Fibroblast of skin of left biceps (primary cell): ENCODE data around the gene ITPKB.
A peak's percentile ranks its signal among the peaks of the same experiment; 100 is the strongest.

ENCODE experiments used
- DNase-seq, 2 experiments: peaks; one replicate each; pipeline ENCODE4 v3.0.0-alpha.2; 2013; ENCODE audit warnings: low read depth in 2 of 2

Gene ITPKB

DNA sequence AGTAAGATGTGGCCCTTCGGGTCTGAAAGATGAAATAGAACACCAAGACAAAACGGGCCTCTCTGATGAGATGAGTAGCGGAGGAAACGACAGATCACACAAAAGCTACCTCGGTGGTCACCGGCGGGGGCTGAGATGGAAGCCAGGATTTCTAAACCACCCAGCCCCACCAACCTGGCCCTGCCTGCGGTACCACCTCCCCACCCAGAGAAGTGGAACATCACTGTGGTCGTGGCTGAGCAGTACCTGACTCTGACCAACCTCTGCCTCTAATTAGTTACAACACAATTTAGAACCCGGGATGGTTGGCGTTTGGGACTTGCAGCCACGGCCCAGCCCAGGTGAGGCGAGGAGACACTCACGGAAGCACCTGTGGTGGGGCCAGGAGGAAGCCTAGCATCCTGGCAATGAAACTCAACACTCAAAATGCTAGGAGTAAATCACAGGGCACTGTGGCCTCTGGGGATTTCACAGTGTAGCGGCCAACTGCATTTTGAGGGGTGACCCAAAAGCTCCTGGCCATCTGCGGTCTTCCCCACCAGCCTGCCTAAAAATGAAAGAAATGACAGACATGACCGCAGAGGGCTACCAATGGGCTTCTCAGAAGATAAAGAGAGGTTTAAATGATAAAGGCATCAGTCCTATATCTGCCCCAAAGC lies 73.4 kb downstream of the ITPKB start:
- no peak for DNase-seq

DNA sequence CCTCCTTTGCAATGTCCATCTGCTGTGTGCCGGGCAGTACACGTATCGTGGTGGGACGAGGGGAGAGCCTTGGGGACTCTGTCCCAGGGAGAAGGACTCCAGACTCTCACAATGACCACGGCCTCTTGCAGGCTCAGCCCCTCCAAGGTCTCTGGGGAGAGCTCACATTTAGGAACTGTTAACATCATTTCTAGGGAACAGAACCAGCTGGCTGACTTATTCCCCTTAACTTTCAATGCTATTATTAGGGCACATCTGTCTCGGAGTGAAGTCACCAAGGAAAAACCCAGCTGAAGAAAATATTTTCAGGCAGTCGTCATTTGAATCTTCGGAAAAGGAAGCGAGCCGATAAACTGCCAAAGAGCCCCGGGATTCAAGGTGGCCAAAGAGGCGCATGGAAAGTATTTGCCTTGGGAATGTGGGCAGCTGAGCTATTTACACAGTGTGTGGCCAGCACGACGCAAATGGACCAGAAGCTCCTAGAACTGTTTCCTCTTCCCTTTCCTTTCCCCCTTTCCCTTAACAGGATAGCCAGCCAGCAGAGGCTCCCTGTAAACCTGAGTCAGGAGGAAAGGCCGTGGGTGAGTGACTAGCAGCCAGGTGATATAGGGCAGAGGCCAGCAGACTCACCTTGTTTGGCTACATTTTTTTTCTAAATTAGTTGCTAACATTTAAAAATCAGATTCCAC lies 74.5 kb downstream of the ITPKB start:
- DNase-seq = peak; percentile 74 to 75

DNA sequence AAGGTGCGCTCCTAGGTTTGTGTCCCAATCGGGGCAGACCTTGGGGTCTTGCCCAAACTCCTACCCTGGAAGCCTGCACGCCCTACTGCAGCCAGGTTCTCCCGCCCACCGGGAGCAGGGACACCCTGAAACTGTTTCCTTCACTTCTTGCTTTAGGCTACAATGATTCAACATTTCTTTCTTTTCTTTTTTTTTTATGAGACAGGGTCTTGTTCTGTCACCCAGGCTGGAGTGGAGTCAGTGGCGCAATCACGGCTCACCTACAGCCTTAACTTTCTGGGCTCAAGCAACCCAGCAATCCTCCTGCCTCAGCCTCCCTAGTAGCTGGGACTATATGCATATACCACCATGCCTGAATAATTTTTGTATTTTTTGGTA lies 75.8 kb downstream of the ITPKB start:
- no peak for DNase-seq

DNA sequence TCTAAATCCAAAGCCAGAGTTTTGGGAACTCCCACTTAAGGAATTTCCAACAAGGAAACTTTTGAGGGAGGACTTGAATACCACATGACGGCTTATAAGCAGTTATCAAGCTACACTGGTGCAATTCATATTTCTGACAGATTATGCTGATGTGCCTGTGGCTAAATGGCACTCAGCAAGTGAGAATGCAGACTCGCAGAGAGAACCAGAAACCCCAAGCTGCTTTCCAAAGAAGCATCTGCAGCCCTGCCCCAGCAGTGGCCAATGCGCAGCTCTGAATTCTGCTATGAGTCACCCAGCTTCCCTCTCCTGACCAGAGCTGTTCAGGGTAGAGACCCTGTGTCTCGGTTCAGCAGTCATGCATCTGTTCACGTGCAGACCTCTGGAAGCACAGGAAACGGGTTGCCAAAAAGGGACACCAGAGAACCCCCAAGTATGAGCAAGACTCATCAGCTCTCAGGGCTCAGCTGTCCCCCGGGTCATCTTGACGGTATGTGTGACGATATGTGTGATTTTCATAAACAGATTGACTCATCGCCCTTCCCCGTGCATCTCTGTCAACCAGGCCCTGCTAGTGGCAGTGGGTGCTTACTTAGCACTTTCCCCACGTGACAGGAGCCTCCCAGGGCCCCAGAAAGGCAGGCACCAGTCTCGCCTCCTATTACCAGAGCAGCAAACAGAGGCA lies 76.3 kb downstream of the ITPKB start:
- DNase-seq = peak; percentile 67 to 68

DNA sequence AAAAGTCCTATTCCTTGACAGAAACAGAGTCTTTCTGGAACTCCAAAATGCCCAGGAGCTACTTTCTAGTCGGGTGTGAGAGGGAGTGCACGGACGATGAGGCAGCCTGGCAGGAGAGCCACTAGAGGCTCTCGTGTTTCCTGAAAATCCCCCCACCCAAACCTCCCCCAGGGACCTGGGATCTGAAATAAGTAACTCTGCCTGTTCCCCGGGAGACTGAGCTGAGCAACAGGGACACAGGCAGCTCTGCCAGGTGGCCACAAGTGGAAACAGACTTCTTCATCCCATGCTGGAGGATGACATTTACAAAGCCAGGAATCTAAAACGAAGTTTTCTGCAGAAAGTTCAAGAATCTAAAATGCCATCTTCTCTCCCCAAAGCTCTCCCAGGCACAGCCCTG lies 77.1 kb downstream of the ITPKB start:
- DNase-seq = no peak

DNA sequence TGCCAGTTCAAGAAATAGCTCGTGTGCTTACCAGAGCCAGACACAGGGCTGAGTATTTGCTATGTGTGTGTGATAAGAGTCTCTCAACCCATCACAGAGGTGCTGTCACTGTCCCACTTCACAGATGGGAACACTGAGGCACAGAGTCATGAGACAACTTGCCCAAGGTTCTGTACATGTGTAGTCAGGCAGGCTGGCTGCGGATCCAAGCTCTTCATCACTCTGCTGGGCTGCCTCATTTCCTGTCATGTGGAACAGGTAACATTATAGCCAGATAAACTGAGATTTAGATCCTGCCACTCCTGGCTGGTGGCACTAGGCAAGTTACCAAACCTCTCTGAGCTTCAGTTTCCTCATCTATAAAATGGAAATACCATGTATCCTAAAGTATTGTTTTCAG lies 77.8 kb downstream of the ITPKB start:
- no peak for DNase-seq

DNA sequence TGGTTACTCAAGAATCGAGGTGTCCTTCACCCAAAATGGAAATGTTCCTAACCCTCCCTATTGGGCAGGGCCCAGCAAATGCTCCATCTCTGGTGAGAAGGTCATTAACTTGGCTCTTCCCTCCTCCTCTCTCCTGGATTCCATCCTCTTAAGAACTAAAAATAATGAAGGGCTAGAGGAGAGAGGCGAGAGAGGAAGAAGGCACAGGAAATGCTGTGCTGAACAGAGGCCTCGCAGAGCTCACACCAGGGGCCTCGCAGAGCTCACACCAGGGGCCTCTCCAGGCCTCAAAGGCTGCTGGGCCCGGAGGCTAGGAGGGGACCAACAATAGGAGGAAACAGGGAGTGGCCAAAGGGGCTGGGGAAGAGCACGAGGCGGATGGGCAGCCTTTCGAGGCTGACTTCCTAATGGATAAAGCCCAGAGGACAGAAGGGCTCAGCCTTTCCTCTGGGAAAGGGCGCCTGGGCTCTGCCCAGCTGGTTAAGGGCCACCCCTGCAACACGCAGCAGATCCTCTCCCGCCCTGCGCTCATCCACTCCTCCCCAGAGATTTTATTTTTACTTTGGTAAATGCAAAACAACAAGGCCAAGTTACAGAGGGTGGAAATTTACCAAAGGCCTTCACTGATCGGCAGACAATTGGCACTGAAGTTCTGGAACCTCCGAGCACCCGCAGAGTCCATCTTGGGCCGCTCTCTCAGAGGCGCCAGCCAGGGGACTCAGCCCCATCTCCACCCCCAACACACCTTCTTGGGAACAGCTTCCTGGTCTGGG lies 78.5 kb downstream of the ITPKB start:
- no peak for DNase-seq

DNA sequence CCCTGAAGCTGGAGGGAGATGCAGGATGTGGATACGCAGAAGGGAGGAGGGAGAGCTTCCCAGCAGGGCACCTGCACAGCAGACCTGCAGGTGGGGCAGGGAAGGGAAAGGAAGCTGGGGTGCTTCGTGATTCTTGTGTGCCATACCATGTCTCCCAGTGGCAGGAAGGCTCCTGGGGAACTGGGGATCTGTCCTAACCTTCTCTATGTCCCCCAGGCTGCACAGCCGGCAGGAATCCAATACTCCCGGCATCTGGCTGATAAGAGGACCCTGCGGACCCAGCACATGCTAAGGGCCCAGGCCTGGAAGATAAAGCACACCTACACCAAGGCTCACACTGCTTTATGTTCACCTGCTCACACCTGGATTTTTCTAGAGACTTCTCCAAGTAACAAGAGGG lies 79.4 kb downstream of the ITPKB start:
- DNase-seq = no peak

DNA sequence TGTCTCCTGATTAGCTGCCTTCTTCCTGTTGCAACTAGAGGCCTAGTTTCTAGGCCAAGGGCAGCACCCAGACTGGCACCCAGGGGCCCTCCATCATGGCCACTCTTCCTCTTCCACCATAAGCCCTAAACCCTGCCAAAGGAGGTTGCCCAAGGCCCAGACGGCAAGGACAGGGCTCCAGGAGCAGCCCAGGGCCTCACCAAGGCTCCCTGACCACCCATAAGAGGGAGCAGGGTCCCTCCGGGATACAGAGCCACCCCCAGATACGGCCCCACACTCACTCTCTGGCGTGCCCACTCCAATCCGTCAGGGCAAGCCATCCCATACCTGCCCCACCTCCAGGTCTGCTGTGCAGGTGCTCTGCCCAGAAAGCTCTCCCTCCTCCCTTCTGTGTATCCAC lies 79.9 kb downstream of the ITPKB start:
- no peak for DNase-seq

DNA sequence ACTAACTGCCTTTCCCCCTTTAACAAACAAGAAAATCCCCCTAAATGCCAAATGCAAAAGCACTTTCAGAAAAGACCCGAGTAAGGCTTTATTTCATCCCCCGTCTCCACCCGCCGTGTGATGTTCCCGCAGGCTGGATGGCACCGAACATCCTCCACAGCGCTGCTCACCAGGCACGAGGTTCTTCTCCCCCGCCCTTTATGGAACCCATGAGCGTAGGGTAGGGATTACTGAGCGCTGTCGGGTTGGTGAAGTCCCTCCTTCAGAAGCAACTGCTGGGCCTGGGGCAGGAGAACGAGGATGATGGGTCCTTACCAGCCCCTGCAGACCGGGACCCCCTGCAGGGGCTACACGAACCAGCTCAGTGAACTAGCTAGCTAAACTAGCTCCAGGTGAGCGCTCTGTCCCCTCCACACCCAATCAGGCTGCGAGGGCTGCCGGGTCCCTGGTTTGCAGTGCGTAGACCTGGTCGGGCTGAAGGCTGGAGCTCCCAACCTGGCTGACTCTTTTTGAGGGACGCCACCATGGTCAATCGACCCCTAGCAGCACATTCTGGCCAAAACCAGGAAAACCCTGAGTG lies 80.4 kb downstream of the ITPKB start:
- DNase-seq = no peak

DNA sequence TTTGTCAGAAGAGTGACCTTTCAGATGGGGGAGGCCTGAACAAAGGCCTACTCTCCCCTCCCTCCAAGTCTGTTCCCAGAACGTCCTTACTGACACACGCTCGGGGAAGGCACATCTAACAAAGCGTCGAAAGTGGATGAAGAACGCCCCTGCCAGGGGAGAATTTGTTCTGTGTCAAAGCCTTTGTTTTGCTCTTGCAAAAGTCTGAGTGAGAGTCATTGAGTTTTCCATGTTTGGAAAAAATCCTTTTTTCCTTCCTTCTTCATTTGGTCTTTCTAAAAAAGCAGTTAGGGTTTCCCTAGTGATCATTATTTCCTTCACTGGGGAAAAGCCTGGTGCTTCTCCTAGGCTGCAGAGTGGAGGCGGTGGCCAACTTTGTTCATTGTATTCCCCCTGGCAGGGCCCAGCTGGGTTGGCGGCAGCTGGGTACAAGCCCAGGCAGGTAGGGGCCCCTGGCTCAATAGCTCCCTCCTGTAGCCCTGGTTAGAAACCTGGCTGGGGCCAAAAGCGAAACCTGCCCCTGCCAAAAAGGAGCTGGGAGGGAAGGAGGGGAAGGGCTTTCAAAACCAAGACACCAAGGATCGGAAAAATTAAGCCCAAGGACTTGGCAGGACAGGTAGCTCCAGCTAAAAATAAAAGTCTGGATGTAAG lies 81.1 kb downstream of the ITPKB start:
- no peak for DNase-seq

DNA sequence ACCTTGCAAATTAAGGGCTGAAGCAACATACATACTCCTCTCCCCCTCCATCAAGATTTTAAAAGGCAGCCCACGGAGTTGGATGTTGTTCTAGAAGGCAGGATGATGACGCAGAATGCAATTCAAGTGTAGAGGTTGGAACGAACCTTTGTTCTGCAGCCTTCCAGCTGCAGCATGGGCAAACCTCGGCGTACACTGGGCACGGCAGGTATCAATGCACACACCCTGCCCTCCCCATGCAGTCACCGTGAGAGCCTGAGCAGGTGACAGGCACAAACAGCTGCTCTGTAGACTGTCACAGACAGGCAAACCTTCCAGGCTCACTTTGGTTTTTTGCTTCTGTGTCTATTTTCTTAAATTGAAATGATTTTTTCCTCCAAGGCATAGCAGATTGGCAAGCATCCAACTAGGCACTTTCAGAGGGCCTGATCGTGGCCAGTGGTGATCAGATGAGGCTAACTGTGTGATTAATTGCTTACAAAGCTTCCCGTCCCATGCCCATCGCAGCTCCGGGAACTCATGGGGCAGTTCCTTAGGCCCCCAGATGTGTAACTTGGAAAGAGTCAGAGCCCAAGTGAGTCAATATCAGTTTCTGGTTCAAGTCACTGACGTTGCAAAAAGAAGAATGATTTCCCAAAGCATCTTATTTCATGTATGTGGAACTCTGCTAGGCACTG lies 82.3 kb downstream of the ITPKB start:
- DNase-seq = peak; percentile 36 to 38

DNA sequence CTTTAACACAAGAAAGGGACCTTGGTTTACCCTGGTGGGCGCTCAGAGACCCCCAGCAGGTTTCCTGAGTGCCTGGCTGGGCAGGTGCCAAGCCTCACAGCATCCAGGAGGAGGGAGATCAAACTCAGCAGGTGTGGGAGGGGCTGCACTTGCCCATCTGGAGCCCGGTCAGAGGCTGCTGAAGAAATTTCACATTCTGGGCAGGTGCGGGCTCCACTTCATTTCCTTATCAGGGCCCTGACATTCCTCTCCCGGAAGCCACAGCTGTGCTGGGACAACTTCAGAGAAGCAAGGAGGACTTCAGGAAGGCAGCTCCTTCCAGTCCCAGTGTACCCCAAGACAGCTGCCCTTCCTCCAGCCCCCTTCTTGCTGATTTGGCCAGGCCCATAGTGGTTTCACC lies 82.9 kb downstream of the ITPKB start:
- DNase-seq = no peak

DNA sequence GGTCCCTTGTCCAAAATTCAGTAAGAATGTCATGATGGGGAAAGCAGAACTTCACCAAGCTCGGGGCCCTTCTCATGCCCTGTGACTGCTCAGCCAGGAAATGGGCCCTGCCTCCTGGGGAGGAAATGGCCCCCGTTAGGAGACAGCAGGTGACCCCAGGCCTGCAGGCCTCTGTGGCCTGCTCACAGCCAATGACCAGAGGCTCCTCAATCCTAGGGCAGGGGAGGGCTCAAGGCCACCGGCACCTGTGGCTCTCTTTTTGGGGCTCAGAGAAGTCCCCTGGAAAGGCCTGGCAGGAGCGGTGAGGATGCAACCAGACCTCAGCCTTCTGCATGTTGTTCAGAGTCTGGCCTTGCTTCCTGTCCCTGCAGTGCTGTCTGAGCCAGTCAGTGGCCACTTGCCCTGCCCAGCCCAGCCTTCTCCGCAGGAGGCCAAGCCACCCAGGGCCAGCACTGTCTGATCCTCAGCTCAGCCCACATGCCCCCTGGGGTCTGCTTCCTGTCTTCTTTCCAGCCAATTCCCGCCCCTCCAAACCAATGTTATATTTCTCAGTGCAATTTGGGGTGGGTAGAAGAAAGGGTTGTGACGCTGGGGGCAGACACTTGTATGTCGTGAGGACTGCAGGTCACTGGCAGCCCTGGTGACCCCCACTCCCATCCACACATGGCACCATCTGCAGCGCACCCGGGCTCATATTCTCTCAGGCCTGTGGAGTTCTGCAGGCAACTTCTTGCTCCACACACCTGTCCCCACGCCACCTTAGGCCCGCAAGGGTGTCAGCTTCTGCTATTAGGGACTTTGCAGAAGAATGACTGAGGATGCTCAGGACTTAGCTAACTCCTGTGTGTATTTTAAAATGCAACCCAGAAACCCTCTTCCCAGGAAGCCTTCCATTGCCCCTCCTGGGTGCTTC lies 83.6 kb downstream of the ITPKB start:
- DNase-seq = no peak

DNA sequence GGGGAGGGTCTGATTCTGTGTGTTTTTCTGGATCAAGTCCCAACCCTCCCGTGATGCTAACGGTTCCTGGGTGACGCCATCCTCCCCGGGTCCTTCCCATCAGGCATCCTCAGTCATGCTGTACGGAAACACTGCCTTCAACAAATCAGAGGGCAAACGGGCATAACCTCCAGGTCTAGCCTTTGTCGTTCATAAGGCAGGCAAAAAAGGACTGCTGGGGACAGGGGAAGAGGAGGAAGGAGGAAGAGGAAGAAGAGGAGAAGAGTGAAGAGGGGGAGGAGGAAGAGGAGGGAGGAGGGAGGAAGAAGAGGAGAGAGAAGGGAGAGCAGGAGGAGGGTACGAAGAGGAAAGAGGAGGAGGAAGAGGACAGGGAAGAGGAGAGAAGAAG lies 84.4 kb downstream of the ITPKB start:
- no peak for DNase-seq

DNA sequence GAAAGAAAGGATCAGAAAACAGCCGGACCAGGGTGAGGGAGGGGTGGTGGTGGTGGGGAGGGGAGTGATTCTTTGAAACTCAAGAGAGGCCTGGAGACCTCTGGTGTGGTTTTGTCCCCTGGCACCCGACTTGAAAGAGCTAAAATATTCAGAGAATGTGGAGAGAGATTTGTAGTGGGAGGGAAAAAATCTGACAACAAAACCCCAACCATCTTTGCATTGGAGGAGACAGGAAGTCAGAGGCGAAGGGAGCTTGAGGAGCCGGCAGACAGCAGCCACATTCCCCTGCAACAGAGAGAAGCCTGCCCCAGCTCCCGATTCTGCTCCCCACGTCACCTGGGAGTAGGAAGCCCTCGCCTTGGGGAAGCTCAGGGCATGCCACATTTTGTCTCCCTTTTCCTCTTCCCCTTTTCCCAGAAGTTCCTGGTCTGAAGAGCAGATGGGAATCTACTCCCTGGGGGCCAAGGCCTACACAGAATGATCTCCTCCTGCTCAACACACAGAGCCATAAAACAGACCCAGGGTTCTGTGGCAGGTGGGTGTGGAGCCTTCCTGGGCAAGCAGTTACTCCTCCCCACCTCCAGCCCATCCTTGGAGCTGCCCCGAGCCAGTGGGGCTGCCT lies 84.9 kb downstream of the ITPKB start:
- DNase-seq = peak; percentile 58 to 61

DNA sequence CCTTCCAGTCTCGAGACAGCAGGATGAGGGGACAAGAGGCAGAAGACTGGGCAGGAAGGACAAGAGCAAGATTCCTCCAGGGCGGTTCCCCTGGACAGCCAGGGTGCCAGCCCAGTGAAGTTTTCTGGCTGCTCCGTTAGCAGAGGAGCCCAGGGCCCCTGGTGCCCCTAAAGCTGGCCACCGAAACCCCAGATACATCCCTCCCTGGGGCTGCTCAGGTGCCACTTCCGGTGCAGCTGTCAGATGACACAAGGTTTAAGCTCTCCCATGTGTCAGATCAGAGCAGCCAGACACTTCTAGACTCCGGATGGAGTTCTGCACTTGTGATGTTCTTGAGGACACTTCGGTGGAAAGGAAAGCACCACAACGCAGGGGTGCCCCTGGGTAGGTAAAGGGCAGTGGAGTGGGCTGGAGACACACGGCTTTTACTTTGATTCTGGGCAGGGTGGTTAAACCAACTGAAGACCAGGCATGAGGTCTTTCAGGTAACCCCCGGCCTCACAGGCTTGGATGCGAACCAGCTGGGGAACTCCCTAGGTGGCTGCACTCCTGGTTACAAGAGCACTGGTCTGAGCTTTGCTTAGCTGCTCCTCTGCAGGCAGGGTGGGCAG lies 85.7 kb downstream of the ITPKB start:
- DNase-seq = no peak

DNA sequence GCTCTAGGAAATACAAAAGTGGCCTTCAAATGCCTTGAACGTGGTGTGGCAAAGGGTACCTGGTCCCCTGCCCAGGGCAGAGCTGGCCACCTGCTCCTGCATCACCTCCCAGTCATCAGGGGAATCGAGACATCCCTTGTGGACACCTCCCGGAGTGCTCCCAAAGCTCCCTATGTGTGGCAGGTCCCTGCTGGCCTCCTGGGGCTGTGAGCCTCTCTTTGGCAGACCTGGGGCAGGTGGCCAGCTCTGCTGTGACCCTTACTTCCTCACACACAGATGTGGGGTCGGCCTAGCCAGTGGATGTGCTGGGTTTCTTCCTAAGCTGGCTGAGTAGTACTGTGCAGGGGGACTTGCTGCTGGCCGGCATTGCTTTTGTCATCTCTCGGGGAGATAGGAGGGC lies 86.5 kb downstream of the ITPKB start:
- no peak for DNase-seq

DNA sequence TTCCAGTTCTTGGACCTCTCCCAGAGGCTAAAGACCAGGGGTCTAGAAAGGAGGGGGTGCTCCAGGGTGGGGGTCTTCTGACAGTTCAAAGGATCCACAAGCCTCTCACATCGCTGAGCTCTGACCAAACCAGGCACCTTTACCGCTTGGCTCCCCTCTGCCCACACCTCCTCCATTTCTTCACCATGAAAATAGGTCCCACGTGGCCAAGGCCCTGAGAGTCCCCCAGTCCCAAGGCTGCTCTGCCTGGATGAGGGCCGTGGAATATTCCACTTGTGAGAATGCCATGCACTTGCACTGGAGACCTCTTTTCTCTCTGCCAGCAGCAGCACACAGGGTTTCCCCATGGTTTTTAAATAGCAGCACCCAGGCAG lies 87.4 kb downstream of the ITPKB start:
- no peak for DNase-seq
